GM20431 (cell line): ENCODE data around the gene HMGN3.

Experiments
- in situ Hi-C: fragments of 300-500 bp; cut with MseI, MboI; formaldehyde crosslinking; loops from one replicate; pipeline ENCODE4 v1.15.0; 2020; ENCODE audit warnings: low sequenced_read_pairs; ENCODE audit not compliant: unreplicated experiment

Gene HMGN3

DNA sequence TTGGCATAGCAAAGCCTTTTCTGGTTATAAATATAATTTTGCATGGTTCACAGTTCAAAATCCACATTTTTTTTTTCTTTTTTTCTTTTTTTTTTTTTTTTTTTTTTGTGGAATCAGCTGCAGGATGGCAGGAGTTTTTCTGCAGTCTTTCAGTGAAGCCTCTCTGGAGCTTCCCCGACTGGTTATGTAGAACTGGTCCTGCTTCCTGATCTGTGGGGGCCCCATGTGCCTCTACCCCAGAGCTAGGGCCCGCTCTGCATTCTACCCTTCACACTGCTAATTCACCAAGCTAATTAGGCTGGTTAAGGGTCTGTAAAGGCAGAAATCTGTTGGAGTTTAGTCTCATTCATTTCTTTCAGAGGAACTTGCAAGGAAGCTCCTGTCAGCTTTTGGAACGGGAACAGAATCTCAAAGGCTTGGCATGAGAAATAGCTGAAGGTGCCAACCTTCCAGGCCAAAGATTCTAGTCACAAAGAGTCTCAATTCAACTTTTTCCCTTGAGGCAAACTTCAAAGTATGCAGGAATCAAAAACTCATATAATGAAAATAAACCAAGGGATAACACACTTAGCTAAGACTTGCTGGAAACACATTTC lies 45.5 kb downstream of the HMGN3 start:
- in situ Hi-C loops, result no loop called here

DNA sequence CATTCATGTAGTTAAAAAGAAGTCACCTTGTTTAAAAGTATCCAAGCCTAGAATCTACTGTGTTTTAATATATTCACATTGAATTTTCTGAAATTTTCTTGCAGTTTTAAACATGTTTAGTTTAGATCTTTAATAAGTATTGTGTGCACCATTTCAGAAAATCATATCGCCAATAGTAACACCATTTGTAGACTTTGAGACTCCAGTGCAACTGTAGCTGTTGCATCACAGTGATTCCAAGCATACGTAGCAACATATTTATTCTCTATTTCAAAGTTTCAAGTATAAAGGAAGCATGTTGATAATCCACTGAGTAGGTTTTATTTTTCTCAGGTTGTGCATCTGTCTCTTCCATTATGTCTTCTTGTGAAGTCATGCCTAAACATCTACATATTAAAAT lies 46.4 kb downstream of the HMGN3 start:
- in situ Hi-C loops, result no loop called here

DNA sequence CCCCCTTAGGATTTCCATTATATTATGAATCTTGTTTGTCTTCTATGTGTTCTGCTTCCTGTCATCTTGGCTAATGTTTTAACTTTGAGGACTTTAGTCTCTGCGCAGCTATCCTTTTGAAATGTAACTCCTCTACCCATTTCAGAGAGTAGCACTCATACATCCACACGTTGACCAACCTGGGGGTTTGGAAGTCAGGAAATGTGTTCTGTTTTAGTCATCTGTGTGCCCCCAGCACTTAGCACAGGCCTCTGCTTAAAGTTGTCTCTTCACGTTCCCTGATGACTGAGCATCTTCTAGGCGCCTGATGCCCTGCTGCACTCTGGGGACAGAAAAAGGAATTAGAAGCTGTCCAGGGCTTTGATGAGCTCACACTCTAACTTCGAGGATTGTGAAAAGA lies 47.9 kb downstream of the HMGN3 start:
- in situ Hi-C loops, result no loop called here

DNA sequence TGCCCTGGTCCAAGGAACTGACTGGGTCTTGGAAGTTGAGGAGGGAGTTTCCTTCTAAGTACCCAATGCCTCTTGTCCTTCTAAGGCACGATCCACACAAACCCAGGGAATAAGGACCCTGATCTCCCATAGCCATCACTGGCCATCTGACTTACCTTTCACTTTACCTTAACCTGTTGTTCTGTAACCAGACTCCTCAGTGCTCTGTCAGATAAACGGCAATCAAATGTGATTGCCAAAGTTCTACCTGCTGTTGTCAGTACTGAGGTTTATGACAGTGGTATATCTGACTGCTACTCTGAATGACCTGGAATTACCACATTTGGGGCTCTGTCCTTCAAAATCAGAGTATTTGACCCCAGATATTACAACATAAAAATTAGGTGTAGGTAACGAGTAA lies 49.8 kb downstream of the HMGN3 start:
- in situ Hi-C loops, result no loop called here

DNA sequence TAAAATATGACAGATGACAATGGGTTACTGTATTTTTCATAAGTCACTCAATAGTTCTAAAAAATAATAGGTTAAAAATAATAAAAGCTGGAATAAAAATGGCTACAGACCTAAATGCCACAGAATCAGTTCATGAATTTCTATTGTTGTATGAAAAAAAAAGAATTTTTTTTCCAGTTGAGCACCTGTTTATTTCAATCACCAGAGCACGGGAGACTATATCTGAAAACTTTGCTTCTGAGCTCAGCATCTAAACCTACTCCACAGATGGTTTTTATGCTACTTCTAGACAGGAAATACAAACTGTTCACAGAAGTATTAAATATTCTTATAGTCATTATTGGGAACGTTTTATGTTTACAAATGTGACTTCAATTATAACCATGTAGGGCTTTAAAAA lies 50.4 kb downstream of the HMGN3 start:
- in situ Hi-C loops, result no loop called here

DNA sequence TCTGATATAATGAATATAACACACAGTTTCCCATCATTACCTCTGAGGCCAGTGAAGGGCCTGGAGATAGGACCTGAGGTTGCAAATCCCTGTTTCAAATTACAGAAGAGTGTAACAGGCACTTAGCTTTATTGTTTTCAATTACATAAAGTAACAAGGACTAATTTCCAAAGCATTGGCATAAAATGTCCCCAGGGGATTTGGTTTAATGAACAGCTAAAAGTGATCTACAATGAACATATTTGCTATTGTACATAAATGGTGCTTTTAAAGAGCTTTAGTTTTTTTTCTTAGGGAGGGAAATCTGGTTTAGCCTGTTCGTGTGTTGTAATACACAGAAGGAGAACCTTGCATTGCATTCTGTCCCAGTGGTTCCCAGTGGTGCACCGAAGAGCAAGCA lies 54.4 kb downstream of the HMGN3 start:
- in situ Hi-C loops, result no loop called here

DNA sequence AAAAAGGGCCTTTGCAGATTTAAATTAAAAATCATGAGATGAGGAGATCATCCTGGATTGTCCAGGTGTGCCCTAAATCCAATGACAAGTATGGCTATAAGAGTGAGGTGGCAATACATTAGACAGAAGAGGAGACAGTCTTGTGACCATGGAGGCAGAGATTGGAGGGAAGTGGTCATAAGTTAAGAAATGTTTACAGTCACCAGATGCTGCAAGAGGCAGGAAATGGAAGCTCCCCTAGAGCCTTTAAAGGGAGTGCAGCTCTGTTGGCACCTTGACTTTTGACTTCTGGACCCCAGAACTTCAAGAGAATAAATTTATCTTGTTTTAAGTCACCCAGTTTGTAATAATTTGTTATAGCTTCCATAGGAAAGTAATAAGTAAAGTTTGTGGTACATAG lies 61.1 kb downstream of the HMGN3 start:
- in situ Hi-C loops, result no loop called here

DNA sequence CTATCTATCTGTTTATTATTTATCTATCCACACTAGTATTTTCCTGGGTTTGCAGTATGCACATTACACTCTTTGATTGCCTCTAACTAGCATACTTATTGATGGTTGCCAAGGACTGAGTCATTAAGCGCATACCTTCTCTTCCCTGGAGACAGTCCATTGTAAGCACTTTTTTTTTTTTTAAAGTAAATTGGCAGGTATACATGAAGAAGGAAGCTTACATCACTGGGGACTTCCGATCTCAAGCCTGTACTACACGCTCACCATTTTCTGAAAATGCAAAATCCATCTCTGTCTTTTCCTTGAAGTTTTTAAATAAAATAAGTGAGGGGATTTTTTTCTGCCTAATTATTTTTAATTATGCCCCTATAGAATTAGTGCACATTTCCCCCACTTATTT lies 63.5 kb downstream of the HMGN3 start:
- in situ Hi-C loops, result no loop called here

DNA sequence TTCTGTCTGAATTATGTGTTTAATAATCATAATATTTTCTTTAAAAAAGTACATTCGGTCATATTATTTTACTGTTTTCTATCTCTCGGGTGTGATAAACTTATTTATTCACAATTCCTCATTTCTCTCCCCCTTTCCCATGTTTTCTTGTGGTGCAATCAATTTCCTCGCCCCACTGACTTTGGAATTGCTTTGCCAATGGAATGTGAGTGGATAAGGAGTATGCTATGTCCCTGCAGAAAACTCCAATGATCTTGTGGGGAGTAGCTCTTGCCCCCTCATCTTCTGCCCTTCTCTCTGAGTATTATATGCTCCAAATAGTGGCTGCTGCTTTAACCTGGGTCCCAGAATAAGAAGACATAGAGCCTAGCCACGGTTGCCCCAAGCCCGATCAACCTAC lies 64.1 kb downstream of the HMGN3 start:
- in situ Hi-C loops, result no loop called here

DNA sequence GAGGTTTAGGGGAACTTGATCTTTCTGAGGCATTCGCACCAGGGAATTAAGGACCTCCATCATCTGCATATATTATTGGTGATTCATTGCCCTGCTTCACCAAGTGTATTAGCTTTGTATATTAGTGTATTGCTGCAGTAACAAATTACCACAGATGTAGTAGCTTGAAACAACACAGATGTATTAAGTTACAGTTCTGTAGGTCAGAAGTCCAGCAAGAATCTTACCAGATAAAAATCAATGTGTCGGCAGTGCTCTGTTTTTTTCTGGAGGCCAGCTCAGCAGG lies 65.8 kb downstream of the HMGN3 start:
- in situ Hi-C loops, result no loop called here

DNA sequence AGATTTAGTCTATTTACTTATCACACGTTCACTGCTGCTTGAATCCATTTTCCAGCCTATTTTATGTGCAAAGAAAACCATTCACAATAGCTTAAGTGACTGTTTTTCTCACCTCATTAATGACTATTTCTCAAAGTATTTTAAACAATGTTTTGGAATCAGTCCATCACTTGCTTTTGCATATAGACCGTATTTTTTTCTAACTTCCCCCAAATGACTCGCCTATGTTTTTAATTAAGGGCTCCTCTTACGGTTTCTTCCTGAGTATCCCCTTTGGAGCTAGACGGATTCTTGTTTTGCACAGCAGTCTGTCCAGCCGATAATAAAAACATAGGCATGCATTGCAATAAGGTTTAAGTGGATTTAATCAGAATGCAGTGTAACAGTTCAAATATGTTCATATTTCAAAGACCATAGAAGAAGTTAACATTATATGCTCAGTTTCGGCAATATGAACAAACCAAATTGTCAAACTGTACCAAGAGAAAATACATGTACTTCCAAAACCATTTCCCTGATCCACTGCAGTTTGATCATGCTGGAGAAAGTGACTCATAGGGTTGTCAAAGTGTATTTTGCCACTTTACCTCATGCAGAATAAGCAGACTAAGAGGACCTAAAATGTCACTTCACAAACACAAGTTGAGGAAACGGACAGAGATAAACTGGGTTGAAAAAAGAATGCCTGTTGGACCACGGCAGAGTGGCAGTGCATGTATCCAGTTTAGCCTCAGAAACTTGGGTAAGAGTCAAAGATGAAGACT lies 66.4 kb downstream of the HMGN3 start:
- in situ Hi-C loops, result no loop called here

DNA sequence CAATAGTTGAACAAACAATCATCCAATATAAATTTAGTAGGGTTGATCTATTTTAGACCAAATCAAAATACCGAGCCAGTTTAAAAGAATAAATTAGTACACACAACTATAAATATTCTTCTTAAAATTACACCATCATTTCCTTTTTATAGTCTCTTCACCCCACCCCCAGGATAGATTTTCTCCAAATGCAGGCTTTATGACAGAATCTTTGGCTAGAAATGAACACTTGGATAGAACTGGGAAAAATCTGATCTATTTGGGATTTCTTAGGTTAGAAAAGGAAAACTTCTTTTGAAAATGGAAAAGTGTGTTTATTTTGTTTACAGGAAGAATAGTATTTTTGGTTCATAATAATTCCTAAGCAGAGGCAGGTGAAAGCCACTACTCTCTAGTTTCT lies 74.6 kb downstream of the HMGN3 start:
- in situ Hi-C loops, result no loop called here

DNA sequence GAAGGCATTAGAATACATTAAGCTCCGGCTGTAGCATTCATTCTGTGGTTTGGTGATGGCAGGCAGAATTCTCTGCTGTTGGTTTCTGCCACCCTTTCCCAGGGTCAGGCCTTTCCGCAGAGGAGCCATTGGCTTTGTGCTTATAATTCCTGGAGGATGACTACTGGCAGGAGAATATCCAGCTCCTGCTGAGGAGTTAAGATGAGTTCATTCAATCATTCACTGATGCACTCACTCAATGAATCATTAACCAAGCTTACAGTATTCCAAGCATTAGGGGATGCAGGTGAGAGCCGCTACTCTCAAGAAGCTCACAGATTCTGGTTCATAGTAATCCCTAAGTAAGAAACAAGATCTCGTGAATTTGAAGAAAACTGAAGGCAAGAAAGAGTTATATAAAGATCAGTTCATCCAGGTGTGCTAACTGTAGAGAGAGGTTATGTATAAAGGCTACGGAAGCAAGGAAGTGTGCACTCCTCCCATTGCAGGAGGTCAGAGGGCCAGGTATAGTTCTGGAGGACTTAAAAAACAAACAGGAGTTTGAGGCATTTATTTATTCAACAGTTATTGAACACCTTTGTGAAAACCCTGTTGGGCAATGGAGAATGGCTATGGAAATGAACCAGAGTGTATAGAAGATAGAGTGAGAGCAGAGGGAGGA lies 75.5 kb downstream of the HMGN3 start:
- in situ Hi-C loops, result no loop called here

DNA sequence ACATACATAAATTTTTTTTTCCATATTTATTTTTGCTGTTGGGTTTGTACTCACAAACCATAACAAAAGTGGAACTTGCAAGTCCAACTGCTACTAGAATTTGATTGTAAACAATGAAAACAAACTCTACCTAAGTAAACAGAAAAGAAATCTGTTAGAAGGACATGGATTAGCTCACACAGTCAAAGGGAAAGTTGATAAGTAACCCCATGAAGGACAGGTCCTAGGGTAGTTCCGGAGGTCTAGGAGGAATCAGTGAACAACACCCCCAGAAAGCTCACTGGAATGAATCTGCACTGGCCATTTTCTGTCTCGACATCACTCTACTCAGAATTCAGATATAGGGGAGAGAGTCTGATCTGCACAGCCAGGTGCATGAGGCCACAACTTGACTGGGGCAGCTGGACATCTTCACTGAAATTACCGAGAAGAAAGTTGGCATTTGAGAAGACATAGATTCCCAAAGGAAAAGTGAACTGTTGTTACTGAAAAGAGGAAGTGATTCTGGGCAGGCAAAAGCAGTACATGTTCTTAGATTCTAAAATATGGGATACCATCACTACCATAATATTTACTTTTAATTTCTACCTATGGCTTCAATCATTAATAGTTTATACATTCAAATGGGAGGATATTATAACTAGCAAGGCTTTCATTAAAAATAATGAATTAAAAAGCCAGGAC lies 76.4 kb downstream of the HMGN3 start:
- in situ Hi-C loops, result no loop called here

DNA sequence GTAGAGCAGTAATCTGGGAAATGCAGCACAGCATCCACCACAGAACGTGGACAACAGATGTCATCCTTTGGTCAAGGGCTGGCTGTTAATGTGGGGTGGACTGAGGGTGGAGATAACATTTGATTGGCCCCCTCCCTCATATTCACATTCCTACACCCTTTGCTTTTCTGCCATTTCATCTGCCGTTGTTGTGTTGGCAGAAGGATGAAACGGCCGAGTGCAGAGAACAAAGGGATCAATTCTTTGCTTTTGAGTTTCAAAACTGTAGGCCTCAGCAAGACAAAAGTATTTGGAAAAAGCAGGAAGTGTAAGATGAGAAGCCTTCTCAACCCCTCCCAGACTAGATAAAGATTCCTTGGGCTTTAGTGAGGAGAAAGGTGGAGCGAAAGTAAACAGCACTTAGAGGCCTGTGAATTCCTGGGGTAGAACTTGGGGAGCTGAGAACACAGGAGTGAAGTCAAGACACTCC lies 82.2 kb downstream of the HMGN3 start:
- in situ Hi-C loops, result no loop called here
